ENCODE results near the gene GSTM1. TPM values are rescaled to one million over a fixed set of nuclear protein-coding genes. Genes with fewer than 3 reads are reported as not detected.

The GSTM1 gene
- total and polyA plus RNA-seq, 2 of the 8 experiments (the other 6 are each of a cell fraction or from before 2014, with no cell fraction given): 16.7 to 42.5 TPM

DNA sequence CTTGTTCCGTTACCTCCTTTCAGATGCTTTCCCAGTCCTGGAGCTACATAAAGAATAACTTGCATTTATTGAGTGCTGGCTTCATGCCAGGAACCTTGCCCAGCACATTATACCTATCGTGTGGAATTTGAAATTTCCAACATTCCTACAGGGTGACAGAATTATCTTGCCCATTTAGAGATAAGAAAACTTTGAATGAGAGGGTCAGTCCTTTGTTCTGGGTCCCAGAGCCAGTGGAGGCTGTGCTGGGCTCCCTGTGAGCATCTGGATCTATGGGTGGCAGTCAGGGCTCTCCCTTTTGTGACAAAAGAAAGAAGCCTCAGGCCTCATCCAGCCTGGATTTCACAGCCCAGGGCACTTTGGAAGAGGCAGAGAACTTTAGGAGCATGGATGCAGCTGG is 28.5 kb upstream of the GSTM1 start:
- Histone ChIP-seq H4K5ac (ENCODE audit: insufficient read length, low read depth, low read length) (no peak overlapping the region), H3K56ac (replicated peaks; ENCODE audit: insufficient read length, low read depth, low read length) (no peak overlapping the region), H3K18ac (ENCODE audit: extremely low read depth, low read length) (no peak overlapping the region), H3K79me1 (ENCODE audit: low read depth, low read length) (no peaks in the 10 kb centered on the region), H4K20me1 (replicated peaks in 1 of 2; ENCODE audit: control insufficient read depth in 1 of 2, insufficient read depth in 2 of 2, low read length in 2 of 2) (no peaks in the 10 kb centered on the region), H3K36me3 (ENCODE audit: control insufficient read depth in 2 of 4, insufficient read depth in 4 of 4, low read length in 3 of 4) (no peaks in the 10 kb centered on the region), H2AK5ac (ENCODE audit: low read depth, low read length) (no peak overlapping the region), H3K23me2 (ENCODE audit: low read depth, low read length) (peaks cover 9% of the 10 kb centered on the region), H2BK5ac (ENCODE audit: low read depth, low read length) (no peak overlapping the region), H3K4ac (replicated peaks; ENCODE audit: insufficient read length, low read depth, low read length) (no peak overlapping the region), H3K4me3 (ENCODE audit: extremely low read depth in 1 of 4, insufficient read depth in 2 of 4, low read depth in 3 of 4, low read length in 4 of 4) (no peak overlapping the region), H2BK15ac (ENCODE audit: low read length) (no peak overlapping the region), H3K14ac (ENCODE audit: insufficient read length) (no peak overlapping the region), H2BK12ac (ENCODE audit: low read depth, low read length) (no peak overlapping the region), H3K79me2 (ENCODE audit: control insufficient read depth in 1 of 2, insufficient read depth in 2 of 2, low read length in 2 of 2) (no peaks in the 10 kb centered on the region), H2BK20ac (ENCODE audit: low read length) (no peak overlapping the region), H3K27me3 (replicated peaks in 1 of 4; ENCODE audit: control insufficient read depth in 3 of 4, extremely low read depth in 1 of 4, insufficient read depth in 3 of 4, low read length in 3 of 4) (peaks cover 0 to 5% (median 4%) of the 10 kb centered on the region in 4 experiments; a peak in 5 of 7 replicates), H2BK120ac (replicated peaks; ENCODE audit: low read depth, low read length) (no peak overlapping the region), H3K4me2 (ENCODE audit: insufficient read depth in 1 of 2, low read depth in 2 of 2, low read length in 2 of 2) (no peak overlapping the region), H2AFZ (ENCODE audit: low read length) (no peak overlapping the region), H4K8ac (ENCODE audit: extremely low read depth, insufficient read depth, low read length) (no peak overlapping the region), H3K9me3 (ENCODE audit: insufficient read depth in 2 of 2, low read depth in 1 of 2, low read length in 1 of 2) (no peaks in the 10 kb centered on the region), H3K27ac (ENCODE audit: low read depth, low read length) (no peak overlapping the region), H4K91ac (replicated peaks; ENCODE audit: insufficient read length, low read length) (no peak overlapping the region), H3K4me1 (replicated peaks in 1 of 4; ENCODE audit: control insufficient read depth in 3 of 4, insufficient read depth in 4 of 4, low read length in 3 of 4) (0 out of 7 replicates have a peak, but pooled peaks cover 0 to 3% (median 0%) of the 10 kb centered on the region in 4 experiments), H3K23ac (ENCODE audit: insufficient read length) (no peak overlapping the region), H3K9ac (replicated peaks in 1 of 4; ENCODE audit: extremely low read depth in 1 of 4, low read depth in 3 of 4, low read length in 3 of 4) (no peak overlapping the region)
- ChIA-PET CTCF (ENCODE audit: partially characterized antibody) (interaction anchor here (1.5 to 11.8 kb wide), 2 partner anchors 19 to 115 kb away, joined by 6 to 185 read pairs; no protein-coding TSS in a partner anchor), POLR2A (ENCODE audit: partially characterized antibody) (interaction anchor here (1.0 kb wide), 1 partner anchor 11 kb away, joined by 3 read pairs; no protein-coding TSS in a partner anchor)
- FAIRE-seq: no peak
- TF ChIP-seq MAFK (IDR thresholded peaks at IDR 0.05; ENCODE audit: low read depth, low read length): no peak
- TF ChIP-seq HDAC2 (IDR thresholded peaks at IDR 0.05; ENCODE audit: borderline replicate concordance in 1 of 2, low read depth in 2 of 2, low read length in 2 of 2): no peak
- TF ChIP-seq SP4 (IDR thresholded peaks at IDR 0.05; ENCODE audit: low read length): no peak
- TF ChIP-seq SP2 (IDR thresholded peaks at IDR 0.05; ENCODE audit: low read length): no peak
- DNase-seq (ENCODE audit: low read depth in 1 of 2, low spot score in 2 of 2): no peak
- WGBS, 2 experiments (ENCODE audit: extremely low coverage in 1 of 2, insufficient coverage in 1 of 2, insufficient read length in 1 of 2, insufficient replicate concordance in 2 of 2, low coverage in 1 of 2, low lambda C conversion rate in 2 of 2, missing lambda C conversion rate in 1 of 2): 100% methylated on average over 2 of the region's 2 CpGs; no CpG with 5 or more reads in 1 of the 2 experiments
